ENCODE results near the gene USP36. TPM values are rescaled to one million over a fixed set of nuclear protein-coding genes. Genes with fewer than 3 reads are reported as not detected.

The USP36 gene
- polyA plus RNA-seq, 1 donor (not counting 4 experiments of a cell fraction or from before 2014, with no cell fraction given) = 25.2 TPM

DNA sequence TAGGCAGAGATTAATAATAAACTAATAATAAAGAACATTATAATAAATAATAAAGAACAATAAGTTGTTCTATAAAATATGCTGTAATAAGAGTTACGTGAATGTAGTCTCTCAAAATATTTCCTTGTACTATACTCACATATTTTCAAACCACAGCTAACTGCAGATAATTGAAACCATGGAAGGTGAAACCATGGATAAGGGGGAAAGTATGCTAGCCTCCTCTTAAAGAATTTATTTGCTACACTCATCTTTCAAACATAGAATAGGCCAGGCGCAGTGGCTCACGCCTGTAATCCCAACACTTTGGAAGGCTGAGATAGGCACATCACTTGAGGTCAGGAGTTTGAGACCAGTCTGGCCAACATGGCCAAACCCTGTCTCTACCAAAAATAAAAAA lies 77.1 kb downstream of the USP36 start:
- Histone ChIP-seq H3K9me3 (ENCODE audit: control insufficient read depth, low read depth, low read length) (no peaks in the 10 kb centered on the region), H3K9ac (ENCODE audit: control insufficient read depth, extremely low read depth, insufficient read depth, low read length) (no peak overlapping the region), H3K9me1 (ENCODE audit: control insufficient read depth, extremely low read depth, insufficient read depth, low read length) (no peaks in the 10 kb centered on the region), H3K4me3 (ENCODE audit: control insufficient read depth in 2 of 3, extremely low read depth in 1 of 3, insufficient read depth in 2 of 3, low read depth in 1 of 3, low read length in 3 of 3) (no peak overlapping the region), H3K4me2 (ENCODE audit: control insufficient read depth, extremely low read depth, insufficient read depth, low read depth, low read length) (no peak overlapping the region), H3K79me2 (ENCODE audit: control insufficient read depth, insufficient read depth, low read length) (peaks cover 73% of the 10 kb centered on the region), H3K27ac (ENCODE audit: control insufficient read depth, insufficient read depth, low read length) (no peak overlapping the region), H4K20me1 (ENCODE audit: control insufficient read depth, extremely low read depth, insufficient read depth, low read length) (peaks cover 8% of the 10 kb centered on the region), H2AFZ (ENCODE audit: control insufficient read depth, low read length) (no peak overlapping the region), H3K36me3 (ENCODE audit: control insufficient read depth in 2 of 2, extremely low read depth in 1 of 2, insufficient read depth in 2 of 2, low read length in 2 of 2) (no peaks in the 10 kb centered on the region), H3K27me3 (ENCODE audit: control insufficient read depth, extremely low read depth, insufficient read depth, low read length) (no peaks in the 10 kb centered on the region), H3K4me1 (ENCODE audit: control insufficient read depth, extremely low read depth, insufficient read depth, low read length) (peaks cover 15% of the 10 kb centered on the region)
- DNase-seq (ENCODE audit: low read depth, low spot score) (no peak), FAIRE-seq (no peak)
- TF ChIP-seq, protein P1, sequence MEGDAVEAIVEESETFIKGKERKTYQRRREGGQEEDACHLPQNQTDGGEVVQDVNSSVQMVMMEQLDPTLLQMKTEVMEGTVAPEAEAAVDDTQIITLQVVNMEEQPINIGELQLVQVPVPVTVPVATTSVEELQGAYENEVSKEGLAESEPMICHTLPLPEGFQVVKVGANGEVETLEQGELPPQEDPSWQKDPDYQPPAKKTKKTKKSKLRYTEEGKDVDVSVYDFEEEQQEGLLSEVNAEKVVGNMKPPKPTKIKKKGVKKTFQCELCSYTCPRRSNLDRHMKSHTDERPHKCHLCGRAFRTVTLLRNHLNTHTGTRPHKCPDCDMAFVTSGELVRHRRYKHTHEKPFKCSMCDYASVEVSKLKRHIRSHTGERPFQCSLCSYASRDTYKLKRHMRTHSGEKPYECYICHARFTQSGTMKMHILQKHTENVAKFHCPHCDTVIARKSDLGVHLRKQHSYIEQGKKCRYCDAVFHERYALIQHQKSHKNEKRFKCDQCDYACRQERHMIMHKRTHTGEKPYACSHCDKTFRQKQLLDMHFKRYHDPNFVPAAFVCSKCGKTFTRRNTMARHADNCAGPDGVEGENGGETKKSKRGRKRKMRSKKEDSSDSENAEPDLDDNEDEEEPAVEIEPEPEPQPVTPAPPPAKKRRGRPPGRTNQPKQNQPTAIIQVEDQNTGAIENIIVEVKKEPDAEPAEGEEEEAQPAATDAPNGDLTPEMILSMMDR (optimal IDR thresholded peaks at IDR 0.05 in 1 of 3, IDR thresholded peaks at IDR 0.05 in 1 of 3, conservative IDR thresholded peaks at IDR 0.05 in 1 of 3; ENCODE audit: extremely low read depth in 1 of 3, insufficient read depth in 2 of 3, low read length in 3 of 3) = no peak
- TF ChIP-seq EZH2 (IDR thresholded peaks at IDR 0.05; ENCODE audit: low read length) = no peak
- dilution Hi-C loops (cut with MboI; ENCODE audit: extremely low pct_ligation_motif_present, low sequenced_read_pairs) = no loop called here

- no peaks in the 10 kb centered on the region for H3K9me1 ChIP-seq (ENCODE audit: control insufficient read depth, extremely low read depth, insufficient read depth, low read length)
- H3K9ac ChIP-seq (ENCODE audit: control insufficient read depth, extremely low read depth, insufficient read depth, low read length) = no peak overlapping the region
- dilution Hi-C loops (cut with MboI; ENCODE audit: extremely low pct_ligation_motif_present, low sequenced_read_pairs) = no loop called here
- H3K36me3 ChIP-seq (ENCODE audit: control insufficient read depth in 2 of 2, extremely low read depth in 1 of 2, insufficient read depth in 2 of 2, low read length in 2 of 2) = no peaks in the 10 kb centered on the region
- FAIRE-seq (no peak), DNase-seq (ENCODE audit: low read depth, low spot score) (no peak)
- TF ChIP-seq, protein P1 (optimal IDR thresholded peaks at IDR 0.05 in 1 of 3, IDR thresholded peaks at IDR 0.05 in 1 of 3, conservative IDR thresholded peaks at IDR 0.05 in 1 of 3; ENCODE audit: extremely low read depth in 1 of 3, insufficient read depth in 2 of 3, low read length in 3 of 3) = no peak
- no peak for TF ChIP-seq EZH2 (IDR thresholded peaks at IDR 0.05; ENCODE audit: low read length)
- H3K27ac ChIP-seq (ENCODE audit: control insufficient read depth, insufficient read depth, low read length) = no peak overlapping the region
- peaks cover 62% of the 10 kb centered on the region for H3K79me2 ChIP-seq (ENCODE audit: control insufficient read depth, insufficient read depth, low read length)
- H4K20me1 ChIP-seq (ENCODE audit: control insufficient read depth, extremely low read depth, insufficient read depth, low read length) = peaks cover 8% of the 10 kb centered on the region
- peaks cover 15% of the 10 kb centered on the region for H3K4me1 ChIP-seq (ENCODE audit: control insufficient read depth, extremely low read depth, insufficient read depth, low read length)
- H3K4me3 ChIP-seq (ENCODE audit: control insufficient read depth in 2 of 3, extremely low read depth in 1 of 3, insufficient read depth in 2 of 3, low read depth in 1 of 3, low read length in 3 of 3) = no peak overlapping the region
- no peak overlapping the region for H3K4me2 ChIP-seq (ENCODE audit: control insufficient read depth, extremely low read depth, insufficient read depth, low read depth, low read length)
- no peak overlapping the region for H2AFZ ChIP-seq (ENCODE audit: control insufficient read depth, low read length)
- H3K9me3 ChIP-seq (ENCODE audit: control insufficient read depth, low read depth, low read length) = no peaks in the 10 kb centered on the region
- no peaks in the 10 kb centered on the region for H3K27me3 ChIP-seq (ENCODE audit: control insufficient read depth, extremely low read depth, insufficient read depth, low read length)
Observed at GRCh38 chr17:78761789-78762406, 78.7 kb downstream of the USP36 start.
